Stimulated activated CD4-positive, alpha-beta T cell treated with anti-CD3 and anti-CD28 coated beads, Interleukin-2, amount 100 ng/mL, for 24 hours (primary cell): ENCODE measurements around the gene COX19.
A peak's percentile ranks its signal among the peaks of the same experiment; 100 is the strongest.
"Not testable (repeated sequence)": the region's sequence is repeated elsewhere in the genome, so short reads cannot be mapped to it uniquely, and the experiment has no call there.

Experiments used
- DNase-seq, 2 donors: peaks; one replicate each; pipeline ENCODE4 v3.0.0-alpha.2; 2020

The COX19 gene

GRCh38 chr7:1009747-1010146 is 34.4 kb upstream of the COX19 start:
- no peak for DNase-seq

- DNase-seq, result no peak
These were observed 33.5 kb upstream of the COX19 start for GRCh38 chr7:1008733-1009363.

GRCh38 chr7:1007901-1008300 is 32.6 kb upstream of the COX19 start:
- DNase-seq, result no peak

- no peak for DNase-seq
These were observed 30.0 kb upstream of the COX19 start for GRCh38 chr7:1005303-1005702.

- no peak for DNase-seq
These were observed 28.9 kb upstream of the COX19 start for GRCh38 chr7:1004018-1004852.

- DNase-seq, result not testable (repeated sequence)
These were observed 27.1 kb upstream of the COX19 start for GRCh38 chr7:1002445-1002844.

- not testable (repeated sequence) for DNase-seq
These were observed 26.7 kb upstream of the COX19 start for GRCh38 chr7:1002026-1002425.

- DNase-seq, result not testable (repeated sequence)
These were observed 25.9 kb upstream of the COX19 start for GRCh38 chr7:1001069-1001770.

- DNase-seq, result no peak
These were observed 24.9 kb upstream of the COX19 start for GRCh38 chr7:999941-1000935.

- no peak for DNase-seq
These were observed 24.0 kb upstream of the COX19 start for GRCh38 chr7:999149-999879.

GRCh38 chr7:997404-998395 is 22.4 kb upstream of the COX19 start:
- no peak for DNase-seq

- no peak for DNase-seq
These were observed 20.9 kb upstream of the COX19 start for GRCh38 chr7:996079-996872.

- no peak for DNase-seq
These were observed 20.2 kb upstream of the COX19 start for GRCh38 chr7:995571-995970.

- no peak for DNase-seq
These were observed 19.4 kb upstream of the COX19 start for GRCh38 chr7:994592-995308.

- DNase-seq, result peak; percentile 97 to 98
These were observed 17.6 kb upstream of the COX19 start for GRCh38 chr7:992709-993607.

- no peak for DNase-seq
These were observed 16.6 kb upstream of the COX19 start for GRCh38 chr7:991729-992656.
